B cell (primary cell): ENCODE measurements around the gene VCL. TPM values are rescaled to one million over a fixed set of nuclear protein-coding genes. Genes with fewer than 3 reads are reported as not detected.
A peak's percentile ranks its signal among the peaks of the same experiment; 100 is the strongest.

Experiments
- ATAC-seq: fragments of 200-7000 bp; cut with Tn5 transposase; one replicate; pipeline ENCODE4 v1.10.0; 2021; ENCODE audit warnings: low read depth, mild to moderate bottlenecking, moderate number of reproducible peaks, moderate library complexity
- CTCF ChIA-PET: fragments of 350-600 bp; sonication (Branson Sonifier 250); formaldehyde crosslinking; loops from one replicate; lab custom pipeline; 2021; ENCODE audit warnings: antibody characterized with exemption, inconsistent platforms; lab: Charles Lee
- POLR2A ChIA-PET: fragments of 350-600 bp; sonication (Branson Sonifier 250); formaldehyde crosslinking; loops from one replicate; lab custom pipeline; 2021; ENCODE audit warnings: antibody characterized with exemption; lab: Charles Lee
- DNase-seq: peaks from one replicate; pipeline ENCODE4 v3.0.0; 2013
- H2AFZ ChIP-seq: 2 replicates; pipeline ENCODE4 v1.6.1; 2012; ENCODE audit warnings: mild to moderate bottlenecking, low read depth, low read length; ENCODE audit not compliant: insufficient read depth, poor library complexity, severe bottlenecking
- H3K27ac ChIP-seq, 2 donors: 1 replicate in 1 of 2; 2 replicates in 1 of 2; pipeline ENCODE4 v1.5.1; 2012 to 2013; ENCODE audit warnings: low read length in 2 of 2, mild to moderate bottlenecking in 2 of 2, moderate library complexity in 1 of 2
- H3K27me3 ChIP-seq, 4 experiments: fragments of 200-600 bp in 1 of 4; sonication (generic) in 1 of 4; replicated peaks in 1 of 4; 1 replicate in 2 of 4; 2 replicates in 2 of 4; pipeline versions ENCODE4 v1.6.1 to v1.7.0; 2013 to 2016; ENCODE audit warnings: low read length in 3 of 4, mild to moderate bottlenecking in 2 of 4, mixed read lengths in 1 of 4, moderate library complexity in 1 of 4; ENCODE audit not compliant: insufficient read depth in 4 of 4, control insufficient read depth in 3 of 4; ENCODE audit errors: control extremely low read depth in 1 of 4
- H3K36me3 ChIP-seq, 2 experiments: replicated peaks in 1 of 2; 1 replicate in 1 of 2; 2 replicates in 1 of 2; pipeline versions ENCODE4 v1.6.1 to v1.7.1; 2013; ENCODE audit warnings: low read length in 1 of 2; ENCODE audit not compliant: insufficient read depth in 2 of 2, control insufficient read depth in 1 of 2; ENCODE audit errors: control extremely low read depth in 1 of 2, extremely low read depth in 1 of 2
- H3K4me1 ChIP-seq, 2 donors: fragments of 200-600 bp in 1 of 2; sonication (generic) in 1 of 2; 1 replicate in 1 of 2; 2 replicates in 1 of 2; pipeline versions ENCODE4 v1.5.1 to v1.6.1; 2013 to 2017; ENCODE audit warnings: low read length in 2 of 2; ENCODE audit not compliant: control insufficient read depth in 2 of 2, insufficient read depth in 2 of 2
- H3K4me2 ChIP-seq: replicated peaks from 2 replicates; pipeline ENCODE3; 2012; ENCODE audit warnings: mild to moderate bottlenecking, low read depth, low read length; ENCODE audit not compliant: poor library complexity, severe bottlenecking
- H3K4me3 ChIP-seq, 5 experiments: fragments of 200-600 bp in 1 of 5; sonication (generic) in 1 of 5; 1 replicate in 3 of 5; 2 replicates in 2 of 5; pipeline versions ENCODE4 v1.5.1 to v1.7.0; 2011 to 2016; ENCODE audit warnings: low read length in 4 of 5, mild to moderate bottlenecking in 4 of 5, low read depth in 2 of 5, control low read depth in 1 of 5, moderate library complexity in 1 of 5; ENCODE audit not compliant: insufficient read depth in 1 of 5; ENCODE audit errors: control extremely low read depth in 1 of 5, extremely low read depth in 1 of 5
- H3K79me2 ChIP-seq: fragments of 200-600 bp; sonication (generic); one replicate; pipeline ENCODE4 v1.6.0; 2016; ENCODE audit warnings: low read length; ENCODE audit not compliant: control insufficient read depth, insufficient read depth
- H3K9ac ChIP-seq: fragments of 200-600 bp; sonication (generic); 2 replicates; pipeline ENCODE4 v1.6.1; 2017; ENCODE audit warnings: mild to moderate bottlenecking, low read length, moderate library complexity
- H3K9me3 ChIP-seq, 3 donors: one replicate each; pipeline versions ENCODE4 v1.6.1 to v1.7.1; 2013; ENCODE audit warnings: low read length in 2 of 3; ENCODE audit not compliant: control insufficient read depth in 2 of 3, insufficient read depth in 1 of 3; ENCODE audit errors: control extremely low read depth in 1 of 3
- H4K20me1 ChIP-seq: 2 replicates; pipeline ENCODE4 v1.6.0; 2012; ENCODE audit warnings: mild to moderate bottlenecking, low read length; ENCODE audit not compliant: insufficient read depth, control insufficient read depth, poor library complexity, severe bottlenecking
- H3K27ac Mint-ChIP-seq: one replicate; pipeline ENCODE4 v1.8.0; 2021; ENCODE audit warnings: mixed read lengths
- H3K27me3 Mint-ChIP-seq: one replicate; pipeline ENCODE4 v1.8.0; 2021; ENCODE audit warnings: mixed read lengths
- H3K4me1 Mint-ChIP-seq: one replicate; pipeline ENCODE4 v1.8.0; 2021; ENCODE audit warnings: mixed read lengths
- H3K4me3 Mint-ChIP-seq: one replicate; pipeline ENCODE4 v1.8.0; 2021; ENCODE audit warnings: mixed read lengths
- H3K9me3 Mint-ChIP-seq: one replicate; pipeline ENCODE4 v1.8.0; 2022; ENCODE audit warnings: mixed read lengths; ENCODE audit not compliant: insufficient read depth
- EZH2 ChIP-seq: IDR thresholded peaks from 2 replicates; pipeline ENCODE4 v1.6.1; 2012; ENCODE audit warnings: borderline replicate concordance, low read depth, mild to moderate bottlenecking, moderate library complexity, low read length; ENCODE audit not compliant: insufficient read depth, poor library complexity, severe bottlenecking
- WGBS: methylation state at CpG from one replicate; pipeline ENCODE4 v1.1.5; 2013; ENCODE audit warnings: missing lambda C conversion rate; ENCODE audit not compliant: insufficient coverage; 5-methylcytosine and 5-hydroxymethylcytosine counted together
- intact Hi-C: fragments of 100-400 bp; cut with micrococcal nuclease; formaldehyde crosslinking; loops from one replicate; pipeline ENCODE4 v1.10.0; 2022
- polyA plus RNA-seq: library from polyadenylated mRNA; depleted of rRNA; stranded (reverse); fragments of >200 nt; gene quantifications from 2 replicates; pipeline ENCODE4 v1.2.3, GENCODE V29; 2012
- total RNA-seq, 2 donors: library from RNA; stranded (reverse); fragments of 120-200 nt in 1 of 2; gene quantifications; 1 replicate in 1 of 2; 2 replicates in 1 of 2; pipeline versions ENCODE4 v1.2.3 to v1.2.4, GENCODE V29; 2013 to 2022
- TF ChIP-seq, protein P1 (sequence below): fragments of 200-600 bp; IDR thresholded peaks from one replicate; pipeline ENCODE4 v1.8.0; 2022; ENCODE audit warnings: antibody characterized with exemption, mild to moderate bottlenecking

The VCL gene
- total and polyA plus RNA-seq, 2 donors (not counting 1 experiment from before 2014, with no cell fraction given): 13.1 to 29.8 TPM

DNA sequence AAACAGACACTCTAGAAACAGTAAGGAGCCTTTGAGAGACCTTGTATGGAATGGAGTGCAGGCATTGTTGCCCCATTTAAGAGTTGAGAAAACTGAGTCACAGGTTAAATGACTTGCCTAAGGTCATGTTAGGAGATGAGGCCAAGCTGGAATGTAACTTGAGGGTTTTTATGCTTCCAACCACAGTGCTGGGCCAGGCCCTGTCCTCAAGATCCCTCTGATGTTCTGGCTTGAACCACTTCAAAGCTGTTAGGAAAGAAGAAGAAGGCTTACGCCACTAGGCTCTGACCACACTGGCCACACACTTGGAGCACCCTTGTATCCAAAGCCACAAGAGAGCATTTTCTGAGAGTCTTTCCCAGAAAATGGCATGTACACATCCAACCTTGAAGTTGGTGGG, 44.3 kb upstream of the VCL start:
- DNase-seq (no peak), ATAC-seq (no peak)
- Histone ChIP-seq H2AFZ (no peak overlapping the region), H3K79me2 (no peaks in the 10 kb centered on the region), H3K27me3 (no peaks in the 10 kb centered on the region), H3K27ac (no peak overlapping the region), H3K4me1 (peaks cover 28 to 30% of the 10 kb centered on the region in 2 donors), H3K9me3 (no peaks in the 10 kb centered on the region), H3K9ac (no peak overlapping the region), H4K20me1 (no peaks in the 10 kb centered on the region), H3K4me3 (no peak overlapping the region), H3K36me3 (no peaks in the 10 kb centered on the region), H3K4me2 (no peak overlapping the region)
- ChIA-PET CTCF (interaction anchor here (0.7 to 3.9 kb wide), 6 partner anchors 10 to 128 kb away, joined by 3 to 20 read pairs (median 5); no protein-coding TSS in a partner anchor), POLR2A (interaction anchor here (0.6 kb wide), 1 partner anchor 45 kb away, joined by 7 read pairs; no protein-coding TSS in a partner anchor)
- Mint-ChIP-seq H3K4me1 (peaks cover 32% of the 10 kb centered on the region), H3K4me3 (no peak overlapping the region), H3K27ac (peak overlapping the region; percentile 53), H3K27me3 (no peaks in the 10 kb centered on the region), H3K9me3 (no peaks in the 10 kb centered on the region)
- TF ChIP-seq, protein P1, sequence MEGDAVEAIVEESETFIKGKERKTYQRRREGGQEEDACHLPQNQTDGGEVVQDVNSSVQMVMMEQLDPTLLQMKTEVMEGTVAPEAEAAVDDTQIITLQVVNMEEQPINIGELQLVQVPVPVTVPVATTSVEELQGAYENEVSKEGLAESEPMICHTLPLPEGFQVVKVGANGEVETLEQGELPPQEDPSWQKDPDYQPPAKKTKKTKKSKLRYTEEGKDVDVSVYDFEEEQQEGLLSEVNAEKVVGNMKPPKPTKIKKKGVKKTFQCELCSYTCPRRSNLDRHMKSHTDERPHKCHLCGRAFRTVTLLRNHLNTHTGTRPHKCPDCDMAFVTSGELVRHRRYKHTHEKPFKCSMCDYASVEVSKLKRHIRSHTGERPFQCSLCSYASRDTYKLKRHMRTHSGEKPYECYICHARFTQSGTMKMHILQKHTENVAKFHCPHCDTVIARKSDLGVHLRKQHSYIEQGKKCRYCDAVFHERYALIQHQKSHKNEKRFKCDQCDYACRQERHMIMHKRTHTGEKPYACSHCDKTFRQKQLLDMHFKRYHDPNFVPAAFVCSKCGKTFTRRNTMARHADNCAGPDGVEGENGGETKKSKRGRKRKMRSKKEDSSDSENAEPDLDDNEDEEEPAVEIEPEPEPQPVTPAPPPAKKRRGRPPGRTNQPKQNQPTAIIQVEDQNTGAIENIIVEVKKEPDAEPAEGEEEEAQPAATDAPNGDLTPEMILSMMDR: no peak
- TF ChIP-seq EZH2: no peak
- intact Hi-C loops: no loop called here
- WGBS: no CpG with 5 or more reads among the region's 1 CpG

DNA sequence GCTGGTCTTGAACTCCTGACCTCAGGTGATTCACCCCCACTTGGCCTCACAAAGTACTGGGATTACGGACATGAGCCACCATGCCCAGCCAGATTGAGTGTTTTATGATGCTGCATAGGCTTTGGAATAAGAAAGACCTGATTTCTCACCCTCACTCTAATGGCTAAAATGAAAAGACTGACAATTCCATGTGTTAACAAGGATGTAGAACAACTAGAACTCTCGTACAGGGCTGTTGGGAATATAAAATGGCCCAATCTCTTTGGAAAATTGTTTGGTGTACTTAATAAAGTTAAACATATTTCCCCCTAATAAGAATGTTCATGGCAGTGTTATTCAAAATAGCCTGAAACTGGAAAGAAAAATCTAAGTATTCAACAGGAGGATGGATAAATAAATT, 43.2 kb upstream of the VCL start:
- H2AFZ ChIP-seq: no peak overlapping the region
- H3K4me1 ChIP-seq: peaks cover 39 to 40% of the 10 kb centered on the region in 2 donors
- H3K27me3 ChIP-seq: no peaks in the 10 kb centered on the region
- WGBS: no CpG with 5 or more reads among the region's 2 CpGs
- Mint-ChIP-seq H3K4me1 (peaks cover 42% of the 10 kb centered on the region), H3K9me3 (no peaks in the 10 kb centered on the region), H3K4me3 (no peak overlapping the region), H3K27me3 (no peaks in the 10 kb centered on the region), H3K27ac (no peak overlapping the region)
- intact Hi-C loops: loop anchor here (5.0 kb wide), 2 partner anchors 128 to 1163 kb away; no protein-coding TSS in a partner anchor
- DNase-seq: no peak
- no peaks in the 10 kb centered on the region for H4K20me1 ChIP-seq
- H3K79me2 ChIP-seq: no peaks in the 10 kb centered on the region
- no peaks in the 10 kb centered on the region for H3K9me3 ChIP-seq
- H3K36me3 ChIP-seq: no peaks in the 10 kb centered on the region
- no peak overlapping the region for H3K4me2 ChIP-seq
- H3K27ac ChIP-seq: no peak overlapping the region
- TF ChIP-seq EZH2: no peak
- TF ChIP-seq, protein P1: no peak
- H3K4me3 ChIP-seq: no peak overlapping the region
- H3K9ac ChIP-seq: no peak overlapping the region
- ChIA-PET POLR2A (no interaction called here), CTCF (interaction anchor here (1.7 kb wide), 1 partner anchor 69 kb away, joined by 6 read pairs; no protein-coding TSS in a partner anchor)
- no peak for ATAC-seq
